Measurements from ENCODE around the gene FAM118B. TPM values are rescaled to one million over a fixed set of nuclear protein-coding genes. Genes with fewer than 3 reads are reported as not detected.

The FAM118B gene
- polyA plus RNA-seq, 1 experiment, result 36.7 TPM

DNA sequence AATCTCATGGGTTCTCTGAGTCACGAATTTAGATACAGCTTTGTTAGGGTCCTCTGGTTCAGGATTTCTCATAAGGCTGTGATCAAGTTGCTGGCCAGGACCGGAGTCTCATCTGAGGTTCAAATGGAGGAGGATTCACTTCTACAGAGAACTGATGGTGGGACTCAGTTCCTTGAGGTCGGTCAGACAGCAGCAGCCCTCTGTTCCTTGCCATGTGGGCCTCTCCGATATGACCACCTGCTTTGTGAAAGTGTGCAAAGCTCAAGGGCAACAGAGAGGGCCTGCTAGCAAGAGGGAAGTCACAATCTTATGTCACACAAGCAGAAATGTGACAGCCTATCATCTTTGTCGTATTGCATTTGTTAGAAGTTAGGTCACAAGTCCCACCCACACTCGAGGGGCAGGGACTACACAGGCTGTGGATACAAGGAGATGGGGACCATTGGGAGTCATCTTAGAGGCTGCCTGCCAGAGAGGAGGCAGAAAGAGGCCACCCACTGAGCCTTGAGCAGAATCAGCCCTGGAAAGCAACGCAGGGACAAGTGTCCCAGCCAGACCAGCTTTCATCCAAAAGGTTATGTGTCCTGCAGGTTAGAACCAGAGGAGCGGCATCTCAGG, 34.6 kb upstream of the FAM118B start:
- Histone ChIP-seq H3K27ac (ENCODE audit: low read depth, low read length) (no peak overlapping the region), H3K4me3 (ENCODE audit: low read depth, low read length) (no peak overlapping the region), H3K9me3 (ENCODE audit: control insufficient read depth, insufficient read depth, low read length) (peaks cover 2% of the 10 kb centered on the region), H3K27me3 (ENCODE audit: control insufficient read depth, insufficient read depth, low read length) (peaks cover 11% of the 10 kb centered on the region)
- ChIA-PET CTCF (no interaction called here), POLR2A (no interaction called here)
- TF ChIP-seq, protein P1, sequence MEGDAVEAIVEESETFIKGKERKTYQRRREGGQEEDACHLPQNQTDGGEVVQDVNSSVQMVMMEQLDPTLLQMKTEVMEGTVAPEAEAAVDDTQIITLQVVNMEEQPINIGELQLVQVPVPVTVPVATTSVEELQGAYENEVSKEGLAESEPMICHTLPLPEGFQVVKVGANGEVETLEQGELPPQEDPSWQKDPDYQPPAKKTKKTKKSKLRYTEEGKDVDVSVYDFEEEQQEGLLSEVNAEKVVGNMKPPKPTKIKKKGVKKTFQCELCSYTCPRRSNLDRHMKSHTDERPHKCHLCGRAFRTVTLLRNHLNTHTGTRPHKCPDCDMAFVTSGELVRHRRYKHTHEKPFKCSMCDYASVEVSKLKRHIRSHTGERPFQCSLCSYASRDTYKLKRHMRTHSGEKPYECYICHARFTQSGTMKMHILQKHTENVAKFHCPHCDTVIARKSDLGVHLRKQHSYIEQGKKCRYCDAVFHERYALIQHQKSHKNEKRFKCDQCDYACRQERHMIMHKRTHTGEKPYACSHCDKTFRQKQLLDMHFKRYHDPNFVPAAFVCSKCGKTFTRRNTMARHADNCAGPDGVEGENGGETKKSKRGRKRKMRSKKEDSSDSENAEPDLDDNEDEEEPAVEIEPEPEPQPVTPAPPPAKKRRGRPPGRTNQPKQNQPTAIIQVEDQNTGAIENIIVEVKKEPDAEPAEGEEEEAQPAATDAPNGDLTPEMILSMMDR (IDR thresholded peaks at IDR 0.05; ENCODE audit: low read depth, low read length), result no peak
- DNase-seq (ENCODE audit: low read depth, low spot score), result no peak

DNA sequence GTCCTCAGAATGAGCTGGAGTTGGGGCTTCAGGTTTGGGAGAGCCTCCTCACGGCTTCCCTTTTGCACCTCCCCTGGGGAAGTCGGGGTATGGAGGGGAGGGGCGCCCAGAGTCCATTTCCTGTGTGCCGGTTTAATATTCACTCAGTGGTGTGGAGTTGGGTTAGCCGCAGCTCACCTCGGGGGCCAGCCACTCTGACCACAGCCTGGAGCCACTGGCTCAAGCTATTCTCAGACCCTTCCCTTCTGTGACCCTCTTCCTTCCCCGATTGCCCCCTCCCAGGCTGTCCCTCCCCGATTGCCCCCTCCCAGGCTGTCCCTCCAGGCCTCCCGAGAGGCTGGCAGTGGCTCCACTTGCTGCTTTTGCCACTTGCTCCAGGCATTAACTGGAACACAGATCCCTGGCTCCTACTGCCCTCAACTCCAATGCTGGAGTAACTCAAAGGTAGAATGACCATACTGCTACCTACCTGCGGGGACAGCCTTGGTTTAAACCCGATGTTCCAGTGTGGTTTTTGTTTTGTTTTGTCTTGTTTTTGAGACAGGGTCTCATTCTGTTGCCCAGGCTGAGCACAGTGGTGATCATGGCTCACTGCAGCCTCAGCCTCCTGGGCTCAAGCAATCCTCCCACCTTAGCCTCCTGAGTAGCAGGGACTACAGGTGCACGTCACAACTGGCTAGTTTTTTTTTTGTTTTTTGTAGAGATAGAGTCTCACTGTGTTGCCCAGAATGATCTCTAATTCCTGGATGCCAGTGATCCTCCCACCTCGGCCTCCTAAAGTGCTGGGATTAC, 29.4 kb upstream of the FAM118B start:
- Histone ChIP-seq H3K9me3 (ENCODE audit: control insufficient read depth, insufficient read depth, low read length) (peaks cover 2% of the 10 kb centered on the region), H3K4me3 (ENCODE audit: low read depth, low read length) (no peak overlapping the region), H3K27ac (ENCODE audit: low read depth, low read length) (no peak overlapping the region), H3K27me3 (ENCODE audit: control insufficient read depth, insufficient read depth, low read length) (peaks cover 3% of the 10 kb centered on the region)
- DNase-seq (ENCODE audit: low read depth, low spot score), result no peak
- ChIA-PET POLR2A (no interaction called here), CTCF (interaction anchor here (1.2 kb wide), 1 partner anchor 12 kb away, joined by 5 read pairs; no protein-coding TSS in a partner anchor)
- TF ChIP-seq, protein P1 (IDR thresholded peaks at IDR 0.05; ENCODE audit: low read depth, low read length), result no peak

DNA sequence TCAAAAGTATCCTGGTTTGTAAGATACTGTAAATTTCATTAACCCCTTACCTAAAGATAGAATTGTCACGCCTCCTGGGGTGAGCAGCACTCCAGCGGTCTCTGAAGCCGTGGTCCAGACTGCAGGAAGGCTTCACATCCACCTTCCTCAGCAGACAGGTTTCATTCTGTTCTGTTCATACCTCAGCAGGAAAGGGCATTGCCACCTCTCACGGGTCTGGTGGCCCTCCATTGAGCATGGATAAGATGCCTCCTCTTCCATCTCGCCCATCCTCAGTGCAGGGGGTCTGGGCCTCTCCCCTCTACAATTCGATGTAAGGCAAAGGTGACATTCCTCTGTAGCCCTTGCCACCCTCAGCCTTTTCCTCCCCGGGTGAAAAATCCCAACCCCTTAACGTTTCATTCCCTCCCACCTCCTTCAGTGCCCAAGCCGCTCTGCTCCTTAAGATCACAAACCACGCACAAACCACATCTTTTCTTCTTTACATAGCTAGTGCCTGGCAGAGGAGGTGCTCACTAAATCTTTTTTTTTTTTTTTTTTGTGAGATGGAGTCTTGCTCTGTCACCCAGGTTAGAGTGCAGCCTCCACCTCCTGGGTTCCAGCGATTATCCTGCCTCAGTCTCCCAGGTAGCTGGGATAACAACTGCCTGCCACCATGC, 28.7 kb upstream of the FAM118B start:
- DNase-seq (ENCODE audit: low read depth, low spot score), result no peak
- ChIA-PET CTCF (no interaction called here), POLR2A (interaction anchor here (1.1 kb wide), 1 partner anchor 29 kb away, joined by 11 read pairs; the partner anchor contains the start of genes FAM118B and RPUSD4)
- Histone ChIP-seq H3K4me3 (ENCODE audit: low read depth, low read length) (no peak overlapping the region), H3K27me3 (ENCODE audit: control insufficient read depth, insufficient read depth, low read length) (no peaks in the 10 kb centered on the region), H3K9me3 (ENCODE audit: control insufficient read depth, insufficient read depth, low read length) (peaks cover 2% of the 10 kb centered on the region), H3K27ac (ENCODE audit: low read depth, low read length) (peak overlapping the region; percentile 11)
- TF ChIP-seq, protein P1 (IDR thresholded peaks at IDR 0.05; ENCODE audit: low read depth, low read length), result no peak

DNA sequence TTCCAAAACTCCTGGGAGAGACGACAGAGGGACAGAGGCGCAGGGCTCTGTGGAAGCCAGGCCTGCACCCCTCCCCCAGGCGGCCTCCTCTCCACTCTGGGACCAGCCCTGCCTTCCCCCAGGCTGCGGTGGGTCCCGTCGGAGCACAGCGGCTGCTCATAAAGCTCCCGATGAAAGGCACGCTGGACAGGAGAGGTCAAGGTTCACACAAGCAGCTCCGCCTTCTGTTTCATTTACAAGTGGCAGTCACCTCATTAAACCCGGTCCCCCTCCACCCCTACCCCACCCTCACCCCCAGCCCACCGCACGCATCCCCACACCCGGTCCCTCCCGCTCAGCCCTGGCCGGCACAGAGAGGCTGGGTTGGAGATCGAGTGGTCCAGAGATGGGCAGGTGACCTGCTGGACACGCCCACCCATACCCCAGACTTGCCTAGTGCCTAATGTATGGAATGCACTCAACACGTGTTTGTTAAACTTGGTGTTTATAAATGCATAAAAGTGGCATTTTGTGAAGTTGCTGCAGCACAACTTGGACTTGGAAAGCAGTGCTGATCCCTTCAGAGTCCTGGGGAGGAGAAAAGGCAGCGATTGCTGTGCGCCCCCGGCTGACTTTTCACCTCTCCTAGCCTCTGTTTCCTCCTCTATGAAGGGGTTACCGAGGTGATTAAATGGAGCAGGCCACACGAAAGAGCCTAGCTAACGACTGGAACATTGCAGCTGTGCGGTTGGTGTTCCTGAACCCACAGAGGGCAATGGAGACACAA, 26.1 kb upstream of the FAM118B start:
- Histone ChIP-seq H3K27ac (ENCODE audit: low read depth, low read length) (no peak overlapping the region), H3K9me3 (ENCODE audit: control insufficient read depth, insufficient read depth, low read length) (peaks cover 2% of the 10 kb centered on the region), H3K4me3 (ENCODE audit: low read depth, low read length) (no peak overlapping the region), H3K27me3 (ENCODE audit: control insufficient read depth, insufficient read depth, low read length) (no peaks in the 10 kb centered on the region)
- TF ChIP-seq, protein P1 (IDR thresholded peaks at IDR 0.05; ENCODE audit: low read depth, low read length), result no peak
- ChIA-PET CTCF (interaction anchor here (1.5 kb wide), 1 partner anchor 243 kb away, joined by 3 read pairs; no protein-coding TSS in a partner anchor), POLR2A (no interaction called here)
- DNase-seq (ENCODE audit: low read depth, low spot score), result no peak

Data from AG04450 (cell line).